ENCODE data around the gene MIGA2.

MIGA2 gene

DNA sequence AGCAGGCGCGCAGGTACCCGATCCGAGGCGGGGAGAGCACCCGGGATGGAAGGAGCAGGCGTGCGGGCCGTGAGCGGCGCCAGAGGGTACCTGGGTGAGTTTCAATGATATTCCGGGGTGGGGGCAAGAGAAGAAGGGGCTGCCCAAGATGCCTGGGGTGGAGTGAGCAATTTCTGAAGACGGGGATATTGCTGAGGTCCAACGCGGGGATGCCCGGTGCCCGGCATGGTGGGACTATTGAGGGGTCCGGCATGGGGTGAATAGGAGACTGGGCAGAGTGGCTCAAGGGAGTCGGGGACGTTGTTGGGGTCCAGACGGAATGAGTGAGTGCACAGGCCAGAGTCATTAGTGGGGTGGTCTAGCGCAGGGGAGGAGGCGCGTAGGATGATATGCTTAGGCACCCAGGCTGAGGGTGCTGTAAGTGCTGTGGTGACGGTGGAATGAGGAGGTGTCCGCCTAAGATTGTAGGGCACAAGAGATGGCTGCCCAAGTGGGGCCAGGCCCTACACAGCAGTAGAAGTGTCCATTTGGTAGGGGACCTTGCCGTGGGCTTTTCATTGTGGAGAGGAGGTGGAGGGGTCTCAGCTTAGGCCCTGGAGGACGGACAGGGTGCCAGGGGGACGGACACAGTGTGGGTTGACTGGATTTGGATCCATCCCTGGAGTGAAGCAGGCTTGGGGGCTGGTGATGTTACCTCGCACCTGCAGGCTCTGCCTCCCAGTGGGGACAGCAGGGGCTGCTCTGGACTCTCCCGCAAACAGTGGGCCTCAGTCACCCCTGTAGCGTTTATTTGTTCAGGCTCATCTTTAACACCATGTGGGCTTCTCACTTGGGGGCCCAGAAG, 719 bp downstream of the MIGA2 start:
- no peak for DNase-seq (ENCODE audit: extremely low read depth in 1 of 2, low read depth in 1 of 2)

DNA sequence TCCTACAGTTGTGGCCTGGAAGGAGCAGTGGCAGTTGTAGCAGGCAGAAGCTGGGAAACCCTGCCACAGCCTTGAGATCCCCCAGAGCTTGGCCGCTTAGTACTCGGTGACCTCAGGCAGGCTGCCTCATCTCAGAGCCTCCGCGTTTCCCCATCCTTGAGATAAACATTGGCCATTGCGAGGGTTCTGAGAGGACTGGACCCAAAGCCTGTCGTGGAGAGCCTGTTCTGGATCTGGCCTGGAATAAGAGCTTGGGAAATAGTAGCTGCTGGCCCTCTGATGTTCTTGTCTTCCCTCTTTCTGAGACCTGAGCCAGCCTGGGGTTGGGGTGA, 1.3 kb downstream of the MIGA2 start:
- DNase-seq (ENCODE audit: extremely low read depth in 1 of 2, low read depth in 1 of 2), result no peak

GRCh38 chr9:129038109-129038852, 1.9 kb downstream of the MIGA2 start:
- no peak for DNase-seq (ENCODE audit: extremely low read depth in 1 of 2, low read depth in 1 of 2)

DNA sequence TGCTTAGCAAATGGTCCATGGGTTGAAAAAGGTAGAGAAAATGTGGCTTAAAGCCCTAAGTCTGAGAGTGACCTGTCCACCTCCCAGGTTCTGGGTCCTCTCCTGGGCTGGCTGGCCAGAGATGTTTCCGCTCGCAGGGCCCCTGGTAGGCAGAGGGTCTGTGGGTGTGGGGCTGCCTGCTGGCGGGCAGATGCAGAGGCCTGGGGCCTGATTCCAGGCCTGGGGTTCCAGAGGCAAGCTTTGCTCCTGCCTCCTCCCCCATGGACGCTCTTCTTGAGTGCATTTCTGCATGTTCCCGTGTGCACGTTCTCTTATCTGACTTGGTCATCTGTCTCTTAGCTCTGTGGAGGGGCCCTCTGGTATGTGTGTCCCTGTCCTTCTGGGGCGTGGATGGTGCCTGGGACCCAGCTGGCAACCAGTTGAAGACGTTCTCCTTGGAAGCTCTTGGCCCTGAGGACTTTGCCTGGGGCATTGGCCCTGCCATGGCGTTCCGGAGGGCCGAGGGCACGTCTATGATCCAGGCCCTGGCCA, 3.8 kb downstream of the MIGA2 start:
- no peak for DNase-seq (ENCODE audit: extremely low read depth in 1 of 2, low read depth in 1 of 2)

- DNase-seq (ENCODE audit: extremely low read depth in 1 of 2, low read depth in 1 of 2), result no peak
Measured at GRCh38 chr9:129042016-129042415, 5.6 kb downstream of the MIGA2 start.

DNA sequence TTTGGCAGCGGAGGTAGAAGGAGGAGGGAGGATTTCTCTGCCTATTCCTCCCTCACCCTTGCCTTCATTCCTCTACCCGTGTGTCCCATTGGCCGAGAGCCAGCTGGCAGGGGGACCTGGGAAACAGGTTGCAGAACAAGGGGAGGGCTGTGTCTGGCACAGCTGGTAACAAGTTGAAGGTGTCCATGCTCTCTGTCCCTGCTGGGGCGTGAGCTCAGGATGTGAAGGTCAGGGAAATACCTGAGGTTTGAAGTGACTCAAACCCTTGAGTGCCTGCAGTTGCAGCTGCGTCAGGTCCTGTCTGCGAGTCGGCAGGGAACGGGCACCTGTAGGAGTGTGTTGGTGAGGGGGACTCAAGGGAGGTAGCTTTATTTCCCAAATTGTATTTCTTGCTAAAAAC, 16.2 kb downstream of the MIGA2 start:
- no peak for DNase-seq (ENCODE audit: extremely low read depth in 1 of 2, low read depth in 1 of 2)

GRCh38 chr9:129053020-129053419, 16.6 kb downstream of the MIGA2 start:
- no peak for DNase-seq (ENCODE audit: extremely low read depth in 1 of 2, low read depth in 1 of 2)

- DNase-seq (ENCODE audit: extremely low read depth in 1 of 2, low read depth in 1 of 2), result no peak
Measured at GRCh38 chr9:129054163-129054851, 17.9 kb downstream of the MIGA2 start.

DNA sequence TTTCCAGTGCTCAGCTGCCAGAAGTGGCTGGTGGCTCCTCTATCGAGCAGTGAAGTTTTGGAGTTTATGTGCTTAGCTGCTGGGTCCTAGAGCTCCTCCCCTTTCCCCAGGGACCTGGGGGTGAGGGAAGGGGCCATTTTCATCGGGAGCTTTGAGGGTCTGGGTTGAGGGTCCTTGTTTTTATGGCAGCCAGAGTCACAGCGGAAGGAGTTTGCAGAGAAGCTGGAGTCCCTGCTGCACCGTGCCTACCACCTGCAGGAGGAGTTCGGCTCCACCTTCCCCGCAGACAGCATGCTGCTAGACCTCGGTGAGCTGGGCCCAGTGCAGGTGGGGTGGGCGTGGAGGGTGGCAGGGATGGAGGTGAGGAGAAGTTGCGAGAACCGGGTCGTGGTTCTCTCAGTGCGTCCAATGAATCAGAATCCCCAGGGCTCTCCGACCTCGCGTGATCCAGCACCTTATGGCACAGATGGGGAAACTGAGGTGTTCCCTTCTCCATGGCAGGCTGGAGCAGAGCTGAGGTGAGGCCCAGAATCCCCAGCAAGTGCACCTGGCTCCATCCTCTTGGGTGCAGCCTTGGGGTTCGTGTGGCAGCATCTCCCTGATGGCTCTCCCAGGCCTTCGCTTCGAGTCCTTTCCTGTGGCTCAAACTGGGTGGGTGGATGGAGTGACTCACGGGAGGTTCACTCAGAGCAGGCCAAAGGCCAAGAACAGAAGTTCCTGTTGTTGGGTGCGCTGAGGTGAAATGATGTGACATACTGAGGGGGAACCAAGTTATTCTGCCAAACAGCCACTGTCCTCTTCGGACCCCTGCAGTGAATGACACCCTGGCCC, 22.8 kb downstream of the MIGA2 start:
- no peak for DNase-seq (ENCODE audit: extremely low read depth in 1 of 2, low read depth in 1 of 2)

DNA sequence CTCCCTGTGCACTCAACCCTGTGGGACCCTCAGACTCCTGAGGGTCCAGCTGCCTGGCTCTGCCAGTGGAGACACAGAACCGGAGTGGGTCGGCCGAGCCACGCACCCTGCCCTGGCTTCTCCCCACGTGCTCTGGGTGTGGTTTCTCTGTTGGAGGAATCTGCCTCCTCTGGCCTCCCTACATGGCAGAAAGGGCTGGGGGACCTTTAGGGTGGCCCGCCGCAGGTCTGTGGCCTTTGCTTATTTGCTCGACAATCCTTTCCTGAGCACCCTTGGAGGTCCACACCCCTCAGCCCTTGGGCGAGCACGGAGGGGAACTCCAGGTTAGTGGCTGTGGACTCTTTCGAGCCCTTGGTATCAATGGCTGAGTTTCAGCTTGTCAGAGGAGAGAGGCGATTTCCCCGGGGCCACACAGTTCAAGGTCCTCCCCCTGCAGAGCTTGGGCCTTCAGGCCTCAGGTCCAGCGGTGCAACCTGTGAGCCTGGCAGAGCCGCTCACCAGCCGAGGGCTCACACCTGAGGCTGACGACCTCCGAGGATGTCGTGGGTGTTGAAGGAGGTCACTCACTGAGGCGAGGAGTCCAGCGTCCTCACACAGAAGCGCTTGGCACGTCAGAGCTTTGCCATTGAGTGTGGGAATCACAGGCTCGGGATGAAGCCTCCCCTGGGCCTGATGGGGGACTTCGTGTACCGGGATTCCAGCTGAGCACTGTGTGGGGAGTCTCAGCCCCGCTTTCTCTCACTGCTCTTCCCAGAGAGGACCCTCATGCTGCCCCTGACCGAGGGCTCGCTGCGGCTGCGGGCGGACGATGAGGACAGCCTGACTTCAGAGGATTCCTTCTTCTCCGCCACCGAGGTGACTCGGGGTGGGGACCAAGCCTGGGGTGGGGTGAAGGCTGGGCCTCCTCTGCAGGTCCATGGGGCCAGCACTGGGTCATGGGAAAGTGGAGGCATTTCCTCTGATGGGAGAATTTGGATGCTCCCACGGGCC, 23.7 kb downstream of the MIGA2 start:
- DNase-seq (ENCODE audit: extremely low read depth in 1 of 2, low read depth in 1 of 2), result no peak

GRCh38 chr9:129060991-129061390, 24.6 kb downstream of the MIGA2 start:
- DNase-seq (ENCODE audit: extremely low read depth in 1 of 2, low read depth in 1 of 2), result no peak

- DNase-seq (ENCODE audit: extremely low read depth in 1 of 2, low read depth in 1 of 2), result no peak
Measured at GRCh38 chr9:129063061-129063460, 26.6 kb downstream of the MIGA2 start.

- DNase-seq (ENCODE audit: extremely low read depth in 1 of 2, low read depth in 1 of 2), result no peak
Measured at GRCh38 chr9:129064499-129064908, 28.1 kb downstream of the MIGA2 start.

DNA sequence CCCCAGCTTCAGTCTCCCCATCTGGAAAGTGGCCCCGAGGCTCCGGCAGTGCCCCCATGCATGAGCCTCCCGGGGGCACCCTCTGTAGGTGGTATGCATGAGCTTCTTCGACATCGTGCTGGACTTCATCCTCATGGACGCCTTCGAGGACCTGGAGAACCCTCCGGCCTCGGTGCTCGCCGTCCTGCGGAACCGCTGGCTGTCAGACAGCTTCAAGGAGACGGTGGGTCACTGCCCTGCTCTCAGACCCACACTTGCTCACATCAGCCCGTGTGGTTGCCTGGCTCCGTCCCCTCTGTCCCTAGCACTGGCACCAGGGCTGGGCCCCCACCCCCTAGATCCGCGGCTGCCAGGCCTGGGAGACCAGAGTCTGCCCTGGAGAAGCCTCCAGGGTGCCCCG, 31.7 kb downstream of the MIGA2 start:
- DNase-seq (ENCODE audit: extremely low read depth in 1 of 2, low read depth in 1 of 2), result no peak

DNA sequence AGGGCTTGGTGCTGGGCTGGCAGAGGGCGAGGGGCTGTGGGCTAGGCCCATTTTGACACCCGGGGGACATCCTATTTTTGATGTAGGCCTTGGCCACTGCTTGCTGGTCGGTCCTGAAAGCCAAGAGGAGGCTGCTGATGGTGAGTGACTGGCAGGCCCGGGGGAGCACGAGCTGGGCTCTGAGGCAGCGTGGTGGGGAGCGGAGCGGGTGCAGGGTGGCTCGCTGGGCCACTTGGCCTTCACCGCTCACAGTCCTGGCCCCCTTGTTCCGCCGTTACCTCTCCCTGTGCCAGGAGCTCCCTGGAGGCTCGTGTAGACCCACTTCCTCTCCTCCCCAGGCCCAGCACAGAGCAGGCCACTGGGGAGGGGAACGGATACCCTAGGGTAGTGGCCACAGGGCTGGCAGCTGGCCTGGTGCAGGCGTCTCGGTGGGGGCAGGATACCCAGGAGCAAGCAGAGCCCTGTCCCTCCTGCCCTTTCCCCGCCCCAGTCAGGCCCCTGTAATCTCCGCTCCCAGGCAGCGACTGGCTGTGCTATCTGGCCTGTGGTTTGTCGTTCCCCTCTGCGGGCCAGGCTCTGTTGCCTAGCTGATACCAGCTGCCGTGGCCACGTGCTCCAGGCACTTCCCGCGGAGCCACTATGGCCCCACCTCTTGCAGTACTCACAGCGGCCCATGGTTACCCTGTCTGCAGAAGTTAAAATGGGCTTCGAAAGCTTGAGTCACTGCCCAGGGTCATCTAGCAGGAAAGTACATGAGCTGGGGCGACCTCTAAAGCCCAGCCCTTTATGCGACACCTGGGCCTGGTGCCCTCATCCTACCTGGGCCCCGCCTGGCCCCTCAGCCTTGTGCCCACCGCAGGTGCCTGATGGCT, 32.8 kb downstream of the MIGA2 start:
- peak; percentile 19 to 38 for DNase-seq (ENCODE audit: extremely low read depth in 1 of 2, low read depth in 1 of 2)

GRCh38 chr9:129069862-129070641, 33.6 kb downstream of the MIGA2 start:
- no peak for DNase-seq (ENCODE audit: extremely low read depth in 1 of 2, low read depth in 1 of 2)

GRCh38 chr9:129070696-129071525, 34.5 kb downstream of the MIGA2 start:
- no peak for DNase-seq (ENCODE audit: extremely low read depth in 1 of 2, low read depth in 1 of 2)
